GM12892 (cell line): Measurements from ENCODE around the gene LTC4S.

Experiments
- POLR2A ChIP-seq: IDR thresholded peaks from 2 replicates; pipeline ENCODE4 v1.6.1; 2011; ENCODE audit warnings: low read depth, low read length, control low read depth
- POLR2AphosphoS5 ChIP-seq: IDR thresholded peaks from 2 replicates; pipeline ENCODE4 v1.6.1; 2011; ENCODE audit warnings: low read depth, low read length, control low read depth
- TAF1 ChIP-seq: IDR thresholded peaks from 2 replicates; pipeline ENCODE4 v1.6.1; 2011; ENCODE audit warnings: low read depth, mild to moderate bottlenecking, control low read depth, low read length, borderline replicate concordance

DNA sequence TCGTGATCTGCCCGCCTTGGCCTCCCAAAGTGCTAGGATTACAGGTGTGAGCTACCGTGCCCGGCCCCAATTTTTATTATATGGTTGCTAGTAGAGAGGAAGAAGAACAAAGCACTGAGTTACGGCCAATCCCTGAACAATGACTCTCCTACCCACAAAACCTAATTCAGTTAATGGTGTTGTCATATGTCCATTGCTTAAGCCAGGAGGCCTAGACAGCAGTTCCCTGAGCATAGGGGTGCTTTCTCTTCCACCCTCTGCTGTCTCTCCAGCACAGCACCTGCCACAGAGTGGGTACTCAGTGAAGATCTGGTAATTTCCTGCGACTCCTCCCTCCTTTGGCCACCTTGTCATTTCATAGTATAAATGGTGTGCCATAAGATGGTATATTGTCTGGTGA, 21.4 kb upstream of the LTC4S start:
- TF ChIP-seq TAF1 (no peak), POLR2AphosphoS5 (no peak), POLR2A (no peak)
